Central memory CD8-positive, alpha-beta T cell (primary cell): ENCODE data around the gene MIOX.
A peak's percentile ranks its signal among the peaks of the same experiment; 100 is the strongest.

ENCODE experiments used
- ATAC-seq: fragments of 150-1000 bp; cut with Tn5 transposase; replicated peaks from 2 replicates; pipeline ENCODE4 v1.10.0; 2022; ENCODE audit warnings: mild to moderate bottlenecking, moderate FRiP score, moderate number of reproducible peaks; ENCODE audit not compliant: poor library complexity, severe bottlenecking; ENCODE audit errors: extremely low read depth
- DNase-seq, 2 donors: peaks; one replicate each; pipeline ENCODE4 v3.0.0; 2021; ENCODE audit warnings: low spot score in 2 of 2
- H3K27ac Mint-ChIP-seq: one replicate; pipeline ENCODE4 v1.8.0; 2022; ENCODE audit warnings: low read depth, mild to moderate bottlenecking, moderate library complexity, mixed read lengths
- H3K27me3 Mint-ChIP-seq: one replicate; pipeline ENCODE4 v1.8.0; 2022; ENCODE audit warnings: mixed read lengths
- H3K36me3 Mint-ChIP-seq: one replicate; pipeline ENCODE4 v1.8.0; 2022; ENCODE audit warnings: mild to moderate bottlenecking, moderate library complexity, mixed read lengths; ENCODE audit not compliant: insufficient read depth
- H3K4me1 Mint-ChIP-seq: one replicate; pipeline ENCODE4 v1.8.0; 2022; ENCODE audit warnings: mixed read lengths
- H3K4me3 Mint-ChIP-seq: one replicate; pipeline ENCODE4 v1.8.0; 2022; ENCODE audit warnings: mild to moderate bottlenecking, moderate library complexity, mixed read lengths
- H3K9me3 Mint-ChIP-seq: one replicate; pipeline ENCODE4 v1.8.0; 2022; ENCODE audit warnings: mixed read lengths

MIOX gene

GRCh38 chr22:50522806-50523438 lies 36.3 kb downstream of the MIOX start:
- H3K27ac Mint-ChIP-seq: no peak overlapping the region
- H3K36me3 Mint-ChIP-seq: peaks cover 54% of the 10 kb centered on the region
- H3K9me3 Mint-ChIP-seq: no peaks in the 10 kb centered on the region
- H3K27me3 Mint-ChIP-seq: no peaks in the 10 kb centered on the region
- no peak overlapping the region for H3K4me3 Mint-ChIP-seq
- H3K4me1 Mint-ChIP-seq: peaks cover 28% of the 10 kb centered on the region
- ATAC-seq: no peak
- no peak for DNase-seq

- peaks cover 50% of the 10 kb centered on the region for H3K36me3 Mint-ChIP-seq
Observed at GRCh38 chr22:50523458-50523805, 36.8 kb downstream of the MIOX start.

GRCh38 chr22:50523806-50524675 lies 37.4 kb downstream of the MIOX start:
- no peak for DNase-seq
- peak overlapping the region; percentile 87 for H3K27ac Mint-ChIP-seq
- H3K4me3 Mint-ChIP-seq: peak overlapping the region; percentile 85
- H3K27me3 Mint-ChIP-seq: no peaks in the 10 kb centered on the region
- H3K9me3 Mint-ChIP-seq: no peaks in the 10 kb centered on the region
- H3K4me1 Mint-ChIP-seq: peaks cover 37% of the 10 kb centered on the region
- H3K36me3 Mint-ChIP-seq: peaks cover 51% of the 10 kb centered on the region
- ATAC-seq: no peak

More at GRCh38 chr22:50523458-50523805, 36.8 kb downstream of the MIOX start:
- no peaks in the 10 kb centered on the region for H3K9me3 Mint-ChIP-seq
- H3K27me3 Mint-ChIP-seq: no peaks in the 10 kb centered on the region
- DNase-seq: no peak
- no peak overlapping the region for H3K27ac Mint-ChIP-seq
- peaks cover 33% of the 10 kb centered on the region for H3K4me1 Mint-ChIP-seq
- peak overlapping the region; percentile 16 for H3K4me3 Mint-ChIP-seq
- ATAC-seq: no peak

GRCh38 chr22:50524676-50525103 lies 38.0 kb downstream of the MIOX start:
- peaks cover 37% of the 10 kb centered on the region for H3K4me1 Mint-ChIP-seq
- DNase-seq: no peak

GRCh38 chr22:50525104-50525857 lies 38.6 kb downstream of the MIOX start, which contains the start of gene SCO2:
SCO2 (minus strand) TSS chr22:50525598; CDS start chr22:50524411, 1,187 bp downstream.
- peak; percentile 81 for ATAC-seq
- H3K27ac Mint-ChIP-seq: peak within 1 kb of the TSS; percentile 87
- DNase-seq: peak; percentile 93 to 97
- H3K9me3 Mint-ChIP-seq: no peaks in the 10 kb centered on the region
- H3K36me3 Mint-ChIP-seq: peaks cover 44% of the 10 kb centered on the region
- H3K27me3 Mint-ChIP-seq: no peaks in the 10 kb centered on the region
- H3K4me3 Mint-ChIP-seq: peak within 1 kb of the TSS; percentile 85
- H3K4me1 Mint-ChIP-seq: peaks cover 38% of the 10 kb centered on the region

More at GRCh38 chr22:50524676-50525103, 38.0 kb downstream of the MIOX start:
- peak overlapping the region; percentile 87 for H3K27ac Mint-ChIP-seq
- H3K9me3 Mint-ChIP-seq: no peaks in the 10 kb centered on the region
- ATAC-seq: no peak
- peak overlapping the region; percentile 85 for H3K4me3 Mint-ChIP-seq
- peaks cover 45% of the 10 kb centered on the region for H3K36me3 Mint-ChIP-seq
- no peaks in the 10 kb centered on the region for H3K27me3 Mint-ChIP-seq

GRCh38 chr22:50525858-50526107 lies 39.1 kb downstream of the MIOX start:
- peak overlapping the region; percentile 85 for H3K4me3 Mint-ChIP-seq
- H3K9me3 Mint-ChIP-seq: no peaks in the 10 kb centered on the region
- ATAC-seq (no peak), DNase-seq (no peak)
- peaks cover 45% of the 10 kb centered on the region for H3K36me3 Mint-ChIP-seq
- H3K27me3 Mint-ChIP-seq: no peaks in the 10 kb centered on the region
- H3K4me1 Mint-ChIP-seq: peaks cover 43% of the 10 kb centered on the region
- H3K27ac Mint-ChIP-seq: peak overlapping the region; percentile 87

- Mint-ChIP-seq H3K4me3 (peak overlapping the region; percentile 85), H3K36me3 (peaks cover 49% of the 10 kb centered on the region), H3K4me1 (peaks cover 48% of the 10 kb centered on the region), H3K27me3 (no peaks in the 10 kb centered on the region), H3K27ac (peak overlapping the region; percentile 91), H3K9me3 (no peaks in the 10 kb centered on the region)
- ATAC-seq (peak; percentile 34), DNase-seq (peak; percentile 72 to 75)
Observed at GRCh38 chr22:50526108-50526833, 39.6 kb downstream of the MIOX start.

GRCh38 chr22:50526834-50527801 lies 40.5 kb downstream of the MIOX start:
- Mint-ChIP-seq H3K4me1 (peaks cover 49% of the 10 kb centered on the region), H3K27me3 (no peaks in the 10 kb centered on the region), H3K4me3 (peak overlapping the region; percentile 85), H3K27ac (peak overlapping the region; percentile 91), H3K36me3 (peaks cover 49% of the 10 kb centered on the region), H3K9me3 (no peaks in the 10 kb centered on the region)
- DNase-seq (no peak), ATAC-seq (no peak)

- no peaks in the 10 kb centered on the region for H3K9me3 Mint-ChIP-seq
- ATAC-seq (no peak), DNase-seq (no peak)
- peak overlapping the region; percentile 92 for H3K4me3 Mint-ChIP-seq
- H3K27me3 Mint-ChIP-seq: no peaks in the 10 kb centered on the region
- peak overlapping the region; percentile 91 for H3K27ac Mint-ChIP-seq
- H3K4me1 Mint-ChIP-seq: peaks cover 55% of the 10 kb centered on the region
- peaks cover 44% of the 10 kb centered on the region for H3K36me3 Mint-ChIP-seq
Observed at GRCh38 chr22:50527921-50528681, 41.4 kb downstream of the MIOX start.

- no peaks in the 10 kb centered on the region for H3K27me3 Mint-ChIP-seq
- no peak for ATAC-seq
Observed at GRCh38 chr22:50528682-50529415, 42.2 kb downstream of the MIOX start.

More at GRCh38 chr22:50528682-50529415, 42.2 kb downstream of the MIOX start:
- DNase-seq: no peak
- H3K36me3 Mint-ChIP-seq: peaks cover 37% of the 10 kb centered on the region
- peaks cover 54% of the 10 kb centered on the region for H3K4me1 Mint-ChIP-seq
- peak overlapping the region; percentile 92 for H3K4me3 Mint-ChIP-seq
- H3K9me3 Mint-ChIP-seq: no peaks in the 10 kb centered on the region
- H3K27ac Mint-ChIP-seq: peak overlapping the region; percentile 29
